ENCODE results near the gene GPR78. TPM values are rescaled to one million over a fixed set of nuclear protein-coding genes. Genes with fewer than 3 reads are reported as not detected.

The GPR78 gene
- total RNA-seq, 4 donors from 2014 or later: not detected

DNA sequence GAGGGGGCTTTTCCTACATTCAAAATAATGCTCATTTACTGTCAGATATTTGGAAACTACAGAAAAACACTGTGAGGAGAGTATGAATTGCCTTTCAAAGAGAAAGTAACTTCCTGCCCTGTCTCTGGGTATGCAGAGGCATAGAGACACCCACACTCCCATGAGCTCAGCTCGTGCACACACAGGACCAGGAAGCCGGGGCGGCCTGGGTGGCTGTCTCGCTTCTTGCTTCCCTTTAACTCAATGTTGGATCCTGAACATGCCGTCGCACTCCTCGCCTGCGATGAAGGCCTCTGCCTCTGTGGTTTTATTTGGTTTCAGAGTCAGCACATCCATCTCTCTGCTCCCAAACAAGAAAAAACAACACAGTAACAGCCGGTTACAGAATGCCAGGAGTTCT is 40.1 kb upstream of the GPR78 start:
- Histone ChIP-seq H3K36me3 (no peaks in the 10 kb centered on the region), H3K9me3 (no peaks in the 10 kb centered on the region), H3K27me3 (no peaks in the 10 kb centered on the region), H3K27ac (no peak overlapping the region), H3K4me3 (no peak overlapping the region), H3K4me1 (peaks cover 9% of the 10 kb centered on the region)
- 68% methylated on average over 9 of the region's 9 CpGs for WGBS
- TF ChIP-seq, protein P1, sequence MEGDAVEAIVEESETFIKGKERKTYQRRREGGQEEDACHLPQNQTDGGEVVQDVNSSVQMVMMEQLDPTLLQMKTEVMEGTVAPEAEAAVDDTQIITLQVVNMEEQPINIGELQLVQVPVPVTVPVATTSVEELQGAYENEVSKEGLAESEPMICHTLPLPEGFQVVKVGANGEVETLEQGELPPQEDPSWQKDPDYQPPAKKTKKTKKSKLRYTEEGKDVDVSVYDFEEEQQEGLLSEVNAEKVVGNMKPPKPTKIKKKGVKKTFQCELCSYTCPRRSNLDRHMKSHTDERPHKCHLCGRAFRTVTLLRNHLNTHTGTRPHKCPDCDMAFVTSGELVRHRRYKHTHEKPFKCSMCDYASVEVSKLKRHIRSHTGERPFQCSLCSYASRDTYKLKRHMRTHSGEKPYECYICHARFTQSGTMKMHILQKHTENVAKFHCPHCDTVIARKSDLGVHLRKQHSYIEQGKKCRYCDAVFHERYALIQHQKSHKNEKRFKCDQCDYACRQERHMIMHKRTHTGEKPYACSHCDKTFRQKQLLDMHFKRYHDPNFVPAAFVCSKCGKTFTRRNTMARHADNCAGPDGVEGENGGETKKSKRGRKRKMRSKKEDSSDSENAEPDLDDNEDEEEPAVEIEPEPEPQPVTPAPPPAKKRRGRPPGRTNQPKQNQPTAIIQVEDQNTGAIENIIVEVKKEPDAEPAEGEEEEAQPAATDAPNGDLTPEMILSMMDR (IDR thresholded peaks at IDR 0.05): no peak
- TF ChIP-seq POLR2A (IDR thresholded peaks at IDR 0.05) (no peak), EP300 (IDR thresholded peaks at IDR 0.05) (no peak), POLR2AphosphoS5 (IDR thresholded peaks at IDR 0.05) (no peak)
- peak in 1 of 2 donors; percentile 25 for DNase-seq (ENCODE audit: low spot score in 2 of 2)

DNA sequence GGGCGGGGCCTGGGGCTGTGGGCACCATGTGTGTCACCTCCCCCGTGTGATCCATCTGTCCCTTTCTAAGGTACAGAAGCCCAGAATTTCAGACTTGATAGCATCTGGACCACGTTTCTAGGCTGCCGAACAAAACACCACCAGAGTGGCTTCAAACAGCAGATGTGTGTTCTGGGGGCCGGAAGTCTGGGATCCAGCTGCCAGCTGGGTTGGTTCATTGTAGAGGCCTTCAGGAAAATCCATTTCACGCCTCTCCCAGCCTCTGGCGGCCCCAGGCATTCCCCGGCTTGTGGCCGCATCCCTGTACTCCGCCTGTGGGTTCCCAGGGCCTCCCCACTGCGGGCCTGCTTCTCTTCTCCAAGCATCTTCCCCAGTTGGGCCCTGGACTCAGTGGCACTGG is 39.6 kb upstream of the GPR78 start:
- H3K4me1 ChIP-seq: peaks cover 9% of the 10 kb centered on the region
- no peak overlapping the region for H3K4me3 ChIP-seq
- H3K27me3 ChIP-seq: no peaks in the 10 kb centered on the region
- H3K27ac ChIP-seq: no peak overlapping the region
- TF ChIP-seq EP300 (IDR thresholded peaks at IDR 0.05) (no peak), POLR2AphosphoS5 (IDR thresholded peaks at IDR 0.05) (no peak), POLR2A (IDR thresholded peaks at IDR 0.05) (no peak)
- TF ChIP-seq, protein P1 (IDR thresholded peaks at IDR 0.05): no peak
- peak in 1 of 2 donors; percentile 28 for DNase-seq (ENCODE audit: low spot score in 2 of 2)
- H3K36me3 ChIP-seq: no peaks in the 10 kb centered on the region
- WGBS: 81% methylated on average over 11 of the region's 11 CpGs
- H3K9me3 ChIP-seq: no peaks in the 10 kb centered on the region

DNA sequence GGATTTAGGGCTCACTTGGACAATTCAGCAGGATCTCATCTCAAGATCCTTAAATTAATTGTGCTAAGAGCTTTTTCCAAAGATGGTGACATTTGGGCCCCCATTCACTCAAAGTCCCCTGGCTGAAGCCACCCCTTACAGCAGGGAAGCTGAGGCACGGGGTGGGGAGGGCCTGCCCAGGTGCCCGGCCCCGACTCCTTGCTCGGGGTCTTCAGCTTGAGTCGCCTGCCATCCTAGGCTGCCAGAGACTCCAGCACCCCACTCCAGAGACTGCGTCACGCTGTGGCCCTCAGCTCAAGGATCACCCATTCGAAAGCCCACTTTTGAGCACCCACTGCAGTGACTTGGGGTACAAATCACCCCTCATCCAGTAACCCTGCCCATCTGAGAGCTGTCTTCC is 39.2 kb upstream of the GPR78 start:
- H3K9me3 ChIP-seq: no peaks in the 10 kb centered on the region
- TF ChIP-seq EP300 (IDR thresholded peaks at IDR 0.05): no peak
- TF ChIP-seq, protein P1 (IDR thresholded peaks at IDR 0.05): no peak
- TF ChIP-seq POLR2AphosphoS5 (IDR thresholded peaks at IDR 0.05): no peak
- no peak for TF ChIP-seq POLR2A (IDR thresholded peaks at IDR 0.05)
- peak in 1 of 2 donors; percentile 30 for DNase-seq (ENCODE audit: low spot score in 2 of 2)
- H3K4me3 ChIP-seq: no peak overlapping the region
- no peaks in the 10 kb centered on the region for H3K27me3 ChIP-seq
- no peak overlapping the region for H3K27ac ChIP-seq
- H3K36me3 ChIP-seq: no peaks in the 10 kb centered on the region
- H3K4me1 ChIP-seq: peaks cover 9% of the 10 kb centered on the region
- 62% methylated on average over 8 of the region's 8 CpGs for WGBS

DNA sequence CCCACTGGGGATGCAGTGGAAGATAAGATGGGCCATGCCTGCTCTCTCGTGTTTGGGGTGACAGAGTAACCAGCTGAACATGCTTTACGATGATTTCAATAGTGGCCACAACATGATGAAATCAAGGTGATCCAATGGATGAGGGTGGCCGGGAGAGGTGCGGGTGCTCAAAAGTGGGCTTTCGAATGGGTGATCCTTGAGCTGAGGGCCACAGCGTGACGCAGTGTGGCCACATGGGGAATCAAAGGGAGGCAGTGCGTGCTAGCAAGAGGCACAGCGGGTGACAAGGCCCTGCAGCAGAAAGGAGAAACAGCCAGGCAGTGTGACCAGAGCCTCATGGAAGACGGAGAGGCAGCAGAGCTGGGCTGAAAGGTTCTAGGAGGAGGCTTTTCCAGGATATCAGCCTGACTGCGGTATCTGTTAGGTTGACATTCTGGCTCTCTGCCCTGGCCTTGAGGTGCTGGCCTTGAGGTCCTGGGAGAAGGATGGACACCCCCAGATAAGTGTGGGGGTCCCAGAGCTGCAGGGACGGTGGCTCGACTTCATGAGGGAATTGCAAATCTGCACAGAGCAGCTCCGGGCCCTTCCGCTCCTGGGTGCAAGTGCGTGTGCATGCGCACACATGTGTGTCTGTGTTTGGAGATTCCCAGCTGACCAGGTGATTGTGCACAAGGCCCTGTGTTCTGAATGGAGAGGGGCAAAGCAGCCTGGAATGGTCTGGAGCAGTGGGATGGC is 38.0 kb upstream of the GPR78 start:
- Histone ChIP-seq H3K4me1 (peaks cover 6% of the 10 kb centered on the region), H3K27me3 (no peaks in the 10 kb centered on the region), H3K4me3 (no peak overlapping the region), H3K27ac (no peak overlapping the region), H3K36me3 (no peaks in the 10 kb centered on the region), H3K9me3 (no peaks in the 10 kb centered on the region)
- peak in 1 of 2 donors; percentile 30 for DNase-seq (ENCODE audit: low spot score in 2 of 2)
- 92% methylated on average over 11 of the region's 17 CpGs for WGBS
- TF ChIP-seq EP300 (IDR thresholded peaks at IDR 0.05) (no peak), POLR2AphosphoS5 (IDR thresholded peaks at IDR 0.05) (no peak), POLR2A (IDR thresholded peaks at IDR 0.05) (no peak)
- TF ChIP-seq, protein P1 (IDR thresholded peaks at IDR 0.05): no peak

DNA sequence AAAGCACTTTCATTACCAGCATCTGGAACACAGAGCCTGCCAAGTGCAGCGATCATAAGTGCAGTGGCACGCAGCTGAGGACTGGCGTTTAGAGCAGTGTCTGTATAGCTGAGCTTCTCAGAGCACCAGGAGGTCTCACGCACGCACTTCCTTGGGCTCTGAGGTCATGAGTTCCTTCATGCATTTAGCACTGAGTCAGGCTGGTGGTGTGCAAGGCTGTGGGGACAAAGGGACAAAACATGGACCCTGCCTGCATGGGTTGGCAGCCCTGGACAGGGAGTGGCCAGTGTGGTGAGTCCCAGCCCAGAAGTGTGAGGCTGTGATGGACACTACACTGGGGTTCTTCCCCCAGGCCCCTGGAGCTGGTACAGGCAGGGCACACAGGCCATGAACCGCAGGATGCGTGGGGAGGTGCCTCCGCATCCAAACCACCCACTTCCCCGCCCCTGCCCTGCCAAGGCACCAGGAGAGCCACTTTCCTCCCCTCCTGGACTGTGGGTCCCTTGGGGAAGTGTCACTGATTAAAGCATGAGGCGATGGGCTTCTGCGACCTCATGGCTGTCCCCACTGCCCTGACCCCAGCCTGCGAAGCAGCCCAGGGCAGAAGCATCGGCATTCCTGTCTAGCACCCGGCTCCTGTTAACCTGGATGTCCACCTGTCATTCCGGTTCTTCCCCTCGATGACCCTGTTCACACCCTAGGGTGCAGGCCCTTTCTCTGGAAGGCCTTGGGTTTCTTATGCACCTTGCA is 37.2 kb upstream of the GPR78 start:
- H3K36me3 ChIP-seq: no peaks in the 10 kb centered on the region
- no peak overlapping the region for H3K27ac ChIP-seq
- WGBS: 85% methylated on average over 15 of the region's 16 CpGs
- H3K4me1 ChIP-seq: no peaks in the 10 kb centered on the region
- no peaks in the 10 kb centered on the region for H3K9me3 ChIP-seq
- no peaks in the 10 kb centered on the region for H3K27me3 ChIP-seq
- DNase-seq (ENCODE audit: low spot score in 2 of 2): peak in 1 of 2 donors; percentile 25
- TF ChIP-seq POLR2AphosphoS5 (IDR thresholded peaks at IDR 0.05): no peak
- TF ChIP-seq, protein P1 (IDR thresholded peaks at IDR 0.05): no peak
- TF ChIP-seq EP300 (IDR thresholded peaks at IDR 0.05): no peak
- TF ChIP-seq POLR2A (IDR thresholded peaks at IDR 0.05): no peak
- H3K4me3 ChIP-seq: no peak overlapping the region

Measured in suprapubic skin (tissue), 4 donors.